Measurements from ENCODE around the gene ZNF678.
"Not testable (repeated sequence)": the region's sequence is repeated elsewhere in the genome, so short reads cannot be mapped to it uniquely, and the experiment has no call there.

- not testable (repeated sequence) for TF ChIP-seq POLR2A (IDR thresholded peaks at IDR 0.05); CTCF (IDR thresholded peaks at IDR 0.05); POLR2AphosphoS5 (IDR thresholded peaks at IDR 0.05; ENCODE audit: insufficient read depth in 1 of 2, low read depth in 1 of 2)
Observed at GRCh38 chr1:227710474-227710873, 147.1 kb downstream of the ZNF678 start.
